GM19455 (cell line): ENCODE data around the gene SF3B4.
"Not testable (repeated sequence)": the region's sequence is repeated elsewhere in the genome, so short reads cannot be mapped to it uniquely, and the experiment has no call there.

Source experiments
- ATAC-seq: cut with Tn5 transposase; IDR thresholded peaks from one replicate; pipeline ENCODE4 v1.9.1; 2021; ENCODE audit not compliant: unreplicated experiment

SF3B4 gene, protein sequence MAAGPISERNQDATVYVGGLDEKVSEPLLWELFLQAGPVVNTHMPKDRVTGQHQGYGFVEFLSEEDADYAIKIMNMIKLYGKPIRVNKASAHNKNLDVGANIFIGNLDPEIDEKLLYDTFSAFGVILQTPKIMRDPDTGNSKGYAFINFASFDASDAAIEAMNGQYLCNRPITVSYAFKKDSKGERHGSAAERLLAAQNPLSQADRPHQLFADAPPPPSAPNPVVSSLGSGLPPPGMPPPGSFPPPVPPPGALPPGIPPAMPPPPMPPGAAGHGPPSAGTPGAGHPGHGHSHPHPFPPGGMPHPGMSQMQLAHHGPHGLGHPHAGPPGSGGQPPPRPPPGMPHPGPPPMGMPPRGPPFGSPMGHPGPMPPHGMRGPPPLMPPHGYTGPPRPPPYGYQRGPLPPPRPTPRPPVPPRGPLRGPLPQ

GRCh38 chr1:149927563-149928400 is at the start of gene SF3B4:
Gene SF3B4 (minus strand): TSS chr1:149927803. CDS start chr1:149927759, 44 bp downstream.
- peak; percentile 88 for ATAC-seq

- ATAC-seq, result no peak
These were observed 49.7 kb upstream of the SF3B4 start for GRCh38 chr1:149977345-149977744.

- no peak for ATAC-seq
These were observed 44.9 kb upstream of the SF3B4 start for GRCh38 chr1:149972547-149972946.

DNA sequence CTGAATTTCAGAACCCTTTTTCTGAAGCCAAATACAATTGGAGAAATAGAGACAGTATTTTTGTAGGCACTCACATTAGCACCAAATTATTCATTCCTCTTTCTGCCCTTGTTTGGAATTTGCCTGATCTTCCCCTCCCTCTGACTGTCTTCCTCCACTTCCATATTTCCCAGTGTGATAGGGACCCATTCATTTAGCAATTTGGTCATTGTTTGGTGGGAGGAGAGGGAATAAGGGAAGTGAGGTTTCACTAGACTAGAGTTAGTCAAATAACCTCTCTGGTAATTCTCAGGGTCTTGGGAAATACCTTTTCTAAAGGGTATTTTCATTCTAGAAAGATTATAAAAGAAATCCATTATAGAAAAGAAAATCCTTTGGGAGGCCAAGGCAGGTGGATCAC is 40.0 kb upstream of the SF3B4 start:
- no peak for ATAC-seq

GRCh38 chr1:149967041-149967440 is 39.4 kb upstream of the SF3B4 start:
- ATAC-seq, result no peak

- ATAC-seq, result no peak
These were observed 38.8 kb upstream of the SF3B4 start for GRCh38 chr1:149966405-149966804.

DNA sequence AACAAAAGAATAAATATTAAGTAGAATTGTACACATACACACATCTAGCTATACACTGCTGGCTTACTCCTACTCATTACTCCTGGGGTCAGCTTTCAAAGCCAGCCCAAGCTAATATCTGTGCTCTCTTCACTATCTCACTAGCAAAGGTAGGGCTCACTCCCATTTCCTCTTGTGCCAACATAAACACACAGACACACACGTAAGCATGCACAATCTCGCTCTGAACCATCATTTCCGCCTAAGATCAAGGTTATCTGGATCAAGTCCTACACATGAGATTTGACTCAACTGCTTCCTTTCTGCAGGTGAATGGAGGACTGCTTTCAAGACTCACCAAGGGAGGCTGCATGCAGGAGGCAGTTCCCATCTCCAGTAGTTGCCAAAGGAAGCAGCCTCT is 37.8 kb upstream of the SF3B4 start:
- ATAC-seq, result no peak

DNA sequence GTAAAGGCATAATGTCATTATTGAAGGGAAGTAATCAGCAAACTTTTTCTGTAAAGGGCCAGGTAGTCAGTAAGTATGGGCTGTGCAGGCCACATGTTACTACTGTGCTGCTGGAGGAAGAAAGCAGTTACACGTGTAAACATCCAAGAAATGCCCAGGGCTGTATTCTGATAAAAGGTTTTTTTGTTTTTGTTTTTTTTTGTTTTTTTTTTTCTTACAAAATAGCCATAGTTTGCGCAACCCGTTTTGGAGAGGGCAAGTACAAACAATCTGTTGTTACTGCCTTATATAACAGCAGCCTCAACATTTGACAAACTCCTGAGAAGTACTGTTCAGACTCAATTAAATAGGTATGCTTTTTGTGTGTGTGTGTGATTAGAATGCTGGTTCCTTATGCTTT is 35.8 kb upstream of the SF3B4 start:
- ATAC-seq, result no peak

GRCh38 chr1:149962736-149963135 is 35.1 kb upstream of the SF3B4 start:
- ATAC-seq, result no peak

DNA sequence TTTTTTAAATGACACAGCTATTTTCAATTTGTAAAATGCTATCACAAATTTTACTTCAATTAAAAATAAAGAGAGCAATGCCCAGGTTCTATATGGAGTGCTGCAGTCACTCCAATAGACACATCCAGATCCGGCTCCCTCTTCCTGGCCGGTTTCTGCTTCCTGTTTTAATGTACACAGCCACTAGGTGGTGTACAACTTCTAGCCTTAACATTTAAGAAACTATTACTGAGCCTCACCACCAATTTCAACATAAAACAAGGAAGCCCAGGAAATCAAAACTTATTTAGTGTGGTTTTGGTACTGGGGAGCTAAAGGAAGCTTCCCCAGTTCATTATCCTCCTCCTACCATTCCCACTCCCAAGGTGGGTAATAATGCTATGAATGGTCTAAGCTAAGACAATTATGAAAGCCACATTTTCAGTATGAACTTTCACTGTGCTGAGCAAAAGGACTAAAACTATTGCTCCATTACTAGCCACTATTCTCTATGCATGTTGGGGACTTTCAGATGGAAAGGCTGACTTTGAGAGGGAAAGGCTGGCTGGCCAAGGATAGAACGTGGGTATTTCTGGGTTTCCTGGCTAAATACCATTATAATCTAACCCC is 34.5 kb upstream of the SF3B4 start:
- no peak for ATAC-seq

GRCh38 chr1:149957548-149957947 is 29.9 kb upstream of the SF3B4 start:
- not testable (repeated sequence) for ATAC-seq

DNA sequence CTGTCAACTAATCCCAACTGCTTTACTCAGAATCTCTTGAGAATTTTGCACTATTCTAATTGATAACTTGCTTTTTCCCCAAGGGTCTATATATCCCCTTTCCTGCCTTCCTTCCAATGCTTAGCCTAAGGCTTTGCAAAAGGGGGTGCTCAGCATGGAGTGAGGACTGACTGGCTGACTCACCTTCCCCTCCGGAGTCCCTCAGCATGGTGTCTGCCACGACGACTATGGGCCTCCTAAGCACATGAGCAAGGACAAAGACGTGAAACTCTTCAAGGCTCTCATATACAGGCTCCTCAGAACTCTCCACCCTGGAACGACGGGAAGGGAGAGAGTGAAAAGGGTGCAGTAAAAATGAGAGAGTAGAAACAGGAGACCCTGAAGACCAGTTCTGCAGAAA is 22.3 kb upstream of the SF3B4 start:
- no peak for ATAC-seq

GRCh38 chr1:149945206-149945605 is 17.6 kb upstream of the SF3B4 start:
- ATAC-seq, result no peak

DNA sequence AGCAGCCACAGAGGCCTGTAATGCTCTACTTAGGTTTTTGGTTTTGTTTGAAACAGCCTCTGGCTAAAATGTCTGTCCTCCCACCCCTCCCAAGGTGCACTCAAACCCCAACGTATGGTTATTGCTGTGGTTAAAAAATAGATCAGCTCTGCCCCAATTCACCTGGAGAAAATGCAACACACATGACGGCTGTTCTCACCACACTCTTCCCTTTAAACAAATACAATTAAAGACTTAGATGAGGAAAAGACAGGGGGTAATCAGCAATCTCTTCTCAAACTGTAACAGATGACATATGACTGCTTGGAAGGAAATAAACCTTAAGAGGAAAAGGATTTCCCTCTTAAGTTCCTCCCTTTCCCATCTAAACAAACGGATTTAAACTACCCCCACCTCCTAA is 15.3 kb upstream of the SF3B4 start:
- ATAC-seq, result no peak

- ATAC-seq, result no peak
These were observed 14.6 kb upstream of the SF3B4 start for GRCh38 chr1:149942207-149942606.

GRCh38 chr1:149940427-149940826 is 12.8 kb upstream of the SF3B4 start:
- no peak for ATAC-seq

- not testable (repeated sequence) for ATAC-seq
These were observed 11.0 kb upstream of the SF3B4 start for GRCh38 chr1:149938668-149939003.

- ATAC-seq, result no peak
These were observed 10.2 kb upstream of the SF3B4 start for GRCh38 chr1:149937759-149938158.

- ATAC-seq, result no peak
These were observed 9.5 kb upstream of the SF3B4 start for GRCh38 chr1:149936992-149937705.

DNA sequence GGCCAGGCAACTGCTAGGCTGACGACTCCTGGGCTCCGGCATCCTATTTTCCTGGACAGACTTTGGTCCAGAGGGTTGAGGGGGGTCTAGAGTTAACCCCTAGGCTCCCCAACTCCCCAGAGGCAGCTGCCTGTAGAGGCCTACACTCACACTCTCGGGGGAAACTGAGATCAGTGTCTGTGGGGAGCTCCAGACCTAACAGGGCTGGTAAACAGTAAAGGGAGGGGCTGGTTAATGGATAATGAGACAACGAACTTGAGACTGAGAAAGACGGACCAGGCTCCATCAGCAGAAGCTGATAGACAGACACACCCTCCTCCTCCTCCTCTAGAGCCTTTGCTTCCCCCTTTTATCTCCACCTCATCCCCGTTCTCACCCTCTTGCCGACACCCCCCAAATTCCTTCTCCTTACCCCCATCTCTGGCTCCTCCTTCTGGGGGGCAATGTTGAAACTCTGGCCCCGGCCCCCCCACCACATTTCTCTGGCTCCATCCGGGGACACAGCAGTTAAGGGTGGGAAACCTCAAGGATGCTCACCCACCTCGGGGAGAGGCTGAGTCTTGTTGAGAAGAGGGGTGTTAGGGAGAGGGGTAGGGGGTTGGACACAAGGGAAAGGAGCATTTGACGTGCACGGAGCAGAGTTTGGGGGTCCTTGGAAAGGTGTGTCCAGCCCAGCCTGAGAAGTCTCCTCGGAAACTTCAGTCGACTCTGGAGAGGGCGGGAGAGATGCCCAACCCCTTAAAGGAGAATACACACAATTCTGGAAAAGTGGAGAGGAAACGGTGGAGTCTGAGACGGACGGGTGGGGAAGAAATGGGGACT is 8.8 kb upstream of the SF3B4 start, which contains the start of gene MTMR11:
MTMR11 (minus strand) TSS at position 710 of the 822 bp plus-strand sequence; CDS start at position 478, 232 bp downstream.
- no peak for ATAC-seq
